GM19397 (cell line): ENCODE results near the gene PDCD6IP.
"Not testable (repeated sequence)": the region's sequence is repeated elsewhere in the genome, so short reads cannot be mapped to it uniquely, and the experiment has no call there.

Source experiments
- ATAC-seq: cut with Tn5 transposase; IDR thresholded peaks from one replicate; pipeline ENCODE4 v1.9.1; 2021; ENCODE audit warnings: mild to moderate bottlenecking, moderate library complexity; ENCODE audit not compliant: unreplicated experiment

Gene PDCD6IP

GRCh38 chr3:33848624-33849347, 50.4 kb downstream of the PDCD6IP start:
- ATAC-seq = no peak

DNA sequence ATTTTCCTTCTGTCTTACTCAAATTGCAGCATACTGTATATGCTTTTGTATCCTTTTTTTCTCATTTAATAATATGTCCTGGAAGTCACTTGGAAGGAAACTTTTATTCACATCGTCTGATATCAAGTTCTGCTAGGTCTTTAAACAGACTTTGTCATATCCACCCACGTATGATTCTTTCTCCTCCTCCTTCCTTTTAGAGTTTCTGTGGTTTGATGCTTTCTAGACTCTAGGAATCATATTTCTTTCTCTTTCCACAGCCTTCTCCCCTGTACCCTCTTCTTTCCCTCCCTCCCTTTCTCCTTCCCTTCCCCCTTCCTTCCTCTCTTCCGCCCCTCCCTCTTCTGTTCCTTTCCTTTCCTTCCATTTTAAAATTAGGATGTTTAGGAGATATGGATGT, 52.2 kb downstream of the PDCD6IP start:
- ATAC-seq = not testable (repeated sequence)

DNA sequence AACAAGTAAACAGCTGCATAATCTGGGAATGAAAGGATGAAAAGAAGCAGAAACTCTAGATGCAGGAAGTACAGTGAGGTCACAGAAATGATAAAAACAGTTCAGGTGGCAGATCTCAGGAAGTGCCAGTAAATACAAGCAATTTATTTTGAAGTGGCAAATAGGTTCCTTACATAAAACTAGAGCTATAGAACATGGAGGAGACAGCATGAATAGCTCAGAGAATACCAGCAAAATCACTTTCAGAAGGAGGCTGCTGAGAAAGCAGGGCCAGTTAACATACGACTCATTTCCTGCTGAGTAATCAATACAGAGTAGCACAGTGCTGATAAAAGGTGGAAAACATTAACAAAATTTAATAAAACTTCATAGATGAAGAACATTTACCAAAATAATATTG, 57.0 kb downstream of the PDCD6IP start:
- ATAC-seq = not testable (repeated sequence)

DNA sequence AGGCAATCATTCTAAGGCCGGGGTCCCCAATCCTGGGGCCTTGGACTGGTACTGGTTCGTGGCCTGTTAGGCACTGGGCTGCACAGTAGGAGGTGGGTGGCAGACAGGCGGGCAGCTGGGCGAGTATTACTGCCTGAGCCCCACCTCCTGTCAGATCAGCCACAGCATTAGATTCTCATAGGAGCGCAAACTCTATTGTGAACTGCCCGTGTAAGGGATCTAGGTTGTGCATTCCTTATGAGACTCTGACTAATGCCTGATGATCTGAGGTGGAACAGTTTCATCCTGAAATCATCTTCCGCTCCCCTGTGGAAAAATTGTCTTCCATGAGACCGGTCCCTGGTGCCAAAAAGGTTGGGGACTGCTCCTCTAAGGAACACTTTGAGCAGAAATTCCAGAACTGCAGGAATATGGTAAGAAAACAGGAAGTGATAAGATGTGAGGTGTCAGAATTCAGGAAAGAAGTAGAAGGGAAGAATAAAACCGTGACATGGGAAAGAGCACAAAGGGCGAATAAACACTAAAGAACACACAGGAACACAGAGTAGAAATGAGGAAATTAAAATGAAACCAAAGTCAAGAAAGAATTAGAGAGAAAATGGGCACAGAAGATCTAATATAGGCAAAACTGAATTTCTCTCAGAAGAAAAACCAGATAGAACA, 57.6 kb downstream of the PDCD6IP start:
- ATAC-seq = no peak

- ATAC-seq = not testable (repeated sequence)
Measured at GRCh38 chr3:33857701-33858100, 59.3 kb downstream of the PDCD6IP start.

- ATAC-seq = no peak
Measured at GRCh38 chr3:33858131-33858530, 59.7 kb downstream of the PDCD6IP start.

DNA sequence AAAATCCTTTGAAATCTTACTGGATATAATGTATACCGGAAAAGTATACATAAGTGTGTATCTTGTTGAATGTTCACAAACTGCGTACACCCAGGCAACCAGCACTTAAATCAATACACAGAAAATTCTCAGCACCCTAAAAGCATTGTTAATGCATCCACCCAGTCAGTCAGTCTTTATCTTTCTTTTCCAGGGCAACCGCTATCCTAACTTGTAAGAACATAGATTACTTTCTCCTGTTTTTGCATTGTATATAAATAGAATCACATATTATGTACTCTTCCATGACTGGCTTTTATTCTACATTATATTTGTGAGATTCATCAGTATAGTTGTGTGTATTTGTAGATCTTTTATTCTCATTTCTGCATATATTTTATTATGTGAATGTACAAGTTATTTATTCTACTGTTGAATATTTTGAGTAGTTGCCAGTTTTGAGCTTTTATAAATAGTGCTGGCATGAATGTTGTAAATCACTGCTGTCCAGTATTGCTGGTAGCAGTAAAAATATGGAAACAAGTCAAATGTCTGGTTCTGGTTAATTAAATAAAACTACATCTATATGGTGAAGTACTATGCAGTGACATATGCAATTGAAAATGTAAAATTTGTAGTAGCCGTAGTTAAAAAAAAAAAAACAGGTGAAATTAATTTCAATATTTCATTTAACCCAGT, 62.1 kb downstream of the PDCD6IP start:
- no peak for ATAC-seq

- ATAC-seq = no peak
Measured at GRCh38 chr3:33865133-33865532, 66.7 kb downstream of the PDCD6IP start.

- no peak for ATAC-seq
Measured at GRCh38 chr3:33868309-33868708, 69.9 kb downstream of the PDCD6IP start.

GRCh38 chr3:33869977-33870376, 71.5 kb downstream of the PDCD6IP start:
- no peak for ATAC-seq

DNA sequence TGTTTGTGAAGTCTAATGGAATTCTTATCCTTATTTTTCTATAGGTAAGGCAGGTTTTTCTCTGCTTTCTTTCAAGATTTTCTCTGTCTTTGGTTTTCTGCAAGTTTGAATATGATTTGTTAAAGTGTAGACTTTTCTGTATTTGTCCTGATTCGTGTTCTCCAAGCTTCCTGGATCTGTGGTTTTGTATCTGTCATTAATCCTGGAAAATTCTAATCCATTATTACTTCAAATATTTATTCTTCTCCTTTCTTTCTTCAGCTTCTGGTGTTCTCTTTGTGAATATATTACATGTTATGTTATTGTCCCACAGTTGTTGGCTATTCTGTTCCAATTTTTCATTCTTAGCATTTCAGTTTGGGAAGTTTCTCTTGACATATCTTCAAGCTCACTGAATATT, 76.4 kb downstream of the PDCD6IP start:
- ATAC-seq = no peak

DNA sequence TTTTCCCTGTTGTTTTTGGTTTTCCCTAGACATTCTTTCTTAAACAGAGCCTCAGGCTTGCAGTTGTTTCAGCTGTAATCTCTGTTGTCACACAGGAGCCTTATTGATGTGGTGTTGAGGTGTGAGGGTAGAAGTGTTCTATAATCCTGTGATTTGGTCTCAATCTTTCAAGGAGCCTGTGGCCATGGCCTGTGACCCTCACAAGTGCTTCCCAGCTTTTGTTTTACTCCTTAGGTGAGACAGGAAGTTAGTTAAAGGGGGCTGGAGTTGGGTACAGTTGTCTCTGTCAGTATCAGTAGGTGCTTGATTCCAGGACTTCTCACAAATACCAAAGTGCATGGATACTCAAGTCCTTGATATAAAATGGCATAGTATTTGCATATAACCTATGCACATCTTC, 77.2 kb downstream of the PDCD6IP start:
- no peak for ATAC-seq

DNA sequence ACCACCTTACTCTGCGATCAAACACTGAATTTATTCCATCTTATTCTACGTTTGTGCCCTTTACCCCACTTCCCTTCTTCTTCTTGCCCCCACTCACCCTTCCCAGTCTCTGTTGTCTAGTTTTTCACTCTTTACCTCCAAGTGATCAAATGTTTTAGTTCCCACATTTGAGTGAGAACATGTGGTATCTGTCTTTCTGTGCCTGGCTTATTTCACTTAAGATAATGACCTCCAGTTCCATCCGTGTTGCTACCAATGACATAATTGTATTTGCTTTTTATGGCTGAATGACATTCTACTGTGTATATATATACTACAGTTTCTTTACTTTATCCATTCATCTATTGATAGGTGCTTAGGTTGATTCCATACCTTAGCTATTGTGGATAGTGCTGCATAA, 78.8 kb downstream of the PDCD6IP start:
- no peak for ATAC-seq

DNA sequence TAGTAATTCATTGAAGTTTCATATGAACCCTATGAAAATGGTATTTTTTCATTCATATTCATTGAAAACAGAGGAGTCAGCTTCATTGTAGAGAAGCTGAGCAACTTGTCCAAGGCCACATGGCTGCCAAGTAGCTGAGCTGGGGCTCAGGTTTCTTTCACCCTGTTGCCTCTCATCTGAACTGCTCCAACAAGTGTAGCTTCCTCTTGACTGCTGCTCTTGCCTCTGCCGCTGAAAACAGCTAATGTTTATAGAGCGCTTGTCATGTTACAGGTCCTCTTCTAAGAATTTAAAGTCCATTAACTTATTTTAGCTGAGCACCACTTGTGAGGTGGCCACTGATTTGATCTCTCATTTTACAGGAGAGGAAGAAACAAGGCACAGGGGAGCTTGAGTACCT, 81.1 kb downstream of the PDCD6IP start:
- ATAC-seq = no peak

DNA sequence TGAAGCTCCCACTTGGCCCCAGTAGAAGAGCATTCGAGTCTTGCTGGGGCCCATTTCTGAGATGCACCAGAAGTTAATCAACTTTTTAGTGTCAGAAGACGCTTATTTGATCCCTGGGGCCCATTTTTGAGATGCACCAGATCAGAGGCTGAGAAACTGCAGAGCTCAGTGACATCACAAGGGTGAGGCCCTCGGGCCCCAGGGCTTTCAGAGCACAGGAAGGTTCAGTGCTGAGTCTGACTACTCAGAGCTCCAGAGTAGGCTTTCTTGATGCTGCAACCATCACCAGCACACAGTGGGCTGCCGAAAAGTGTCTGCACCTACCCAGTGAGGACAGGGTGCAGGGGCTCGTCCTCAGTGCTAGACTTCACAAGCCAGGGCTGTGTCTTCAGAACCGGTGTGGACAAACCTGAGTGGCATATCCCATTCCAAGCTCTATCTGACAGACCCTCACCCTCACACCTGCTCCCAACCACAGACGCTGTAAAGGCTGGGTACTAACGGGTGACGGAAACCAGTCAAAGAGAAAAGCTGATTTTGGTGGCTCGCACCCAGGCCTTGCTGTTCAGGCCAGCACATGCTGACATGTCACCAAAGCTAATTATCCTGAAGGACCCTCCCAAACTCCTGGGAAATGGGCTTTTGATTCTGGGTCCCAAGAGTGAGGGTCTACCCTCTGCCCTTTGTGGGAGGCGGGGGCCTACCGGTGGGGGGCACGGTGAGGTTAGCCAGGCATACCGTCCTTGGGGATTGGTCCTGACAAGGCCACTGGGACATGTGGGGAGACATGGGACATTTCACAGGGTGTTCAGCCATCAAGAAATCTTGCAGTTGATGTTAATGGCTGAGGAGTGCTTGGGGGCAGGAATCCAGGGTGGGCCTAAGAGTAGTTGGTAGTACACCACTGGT, 83.0 kb downstream of the PDCD6IP start:
- no peak for ATAC-seq

GRCh38 chr3:33882296-33882695, 83.9 kb downstream of the PDCD6IP start:
- ATAC-seq = no peak

DNA sequence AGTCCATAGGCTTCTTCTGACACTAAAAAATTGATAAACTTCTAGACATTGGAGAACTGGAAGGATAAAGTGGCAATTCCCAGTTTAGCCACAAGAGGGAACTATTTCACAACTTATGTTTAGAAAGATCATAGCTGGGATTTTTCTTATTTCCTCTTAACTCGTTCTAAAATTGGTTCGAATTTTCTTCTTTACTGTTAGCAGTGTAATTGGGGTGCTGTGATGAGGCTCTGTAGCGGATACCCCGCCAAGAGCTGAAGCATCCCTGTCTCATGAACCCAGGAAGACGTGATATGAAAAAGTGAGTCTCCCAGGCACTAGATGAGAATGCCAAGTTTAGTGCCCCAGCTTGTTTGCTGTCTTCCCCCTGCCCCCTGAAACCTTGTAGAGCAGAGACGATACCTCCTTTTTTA, 85.1 kb downstream of the PDCD6IP start:
- no peak for ATAC-seq

GRCh38 chr3:33883951-33884561, 85.6 kb downstream of the PDCD6IP start:
- ATAC-seq = no peak

DNA sequence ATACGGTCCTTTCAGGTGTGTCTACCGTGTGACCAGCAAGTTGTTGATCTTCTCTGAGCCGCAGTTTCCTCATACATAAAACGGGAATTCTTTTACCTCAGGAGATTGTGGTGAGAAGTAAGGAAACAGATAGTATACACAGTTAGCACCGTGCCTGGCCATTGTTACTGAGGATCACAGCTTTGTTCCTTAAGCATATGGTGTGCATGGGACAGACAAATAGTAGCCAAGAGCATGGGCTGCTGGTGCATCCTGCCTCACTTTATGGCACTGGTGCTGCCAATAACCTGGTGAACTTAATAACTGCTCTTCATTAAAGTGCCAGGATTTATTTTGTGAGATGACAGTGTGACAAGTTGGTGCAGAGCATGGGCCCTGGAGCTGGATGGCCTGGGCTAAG, 86.3 kb downstream of the PDCD6IP start:
- ATAC-seq = no peak

GRCh38 chr3:33885496-33885895, 87.1 kb downstream of the PDCD6IP start:
- no peak for ATAC-seq

GRCh38 chr3:33886015-33886414, 87.6 kb downstream of the PDCD6IP start:
- no peak for ATAC-seq
